GM12801 (cell line): Measurements from ENCODE around the gene DPT.

Source experiments
- TF ChIP-seq, protein P1 (sequence below): IDR thresholded peaks from one replicate; pipeline ENCODE4 v1.5.1; 2011; ENCODE audit warnings: control low read depth; ENCODE audit not compliant: insufficient read length; ENCODE audit errors: extremely low read depth

DPT gene

DNA sequence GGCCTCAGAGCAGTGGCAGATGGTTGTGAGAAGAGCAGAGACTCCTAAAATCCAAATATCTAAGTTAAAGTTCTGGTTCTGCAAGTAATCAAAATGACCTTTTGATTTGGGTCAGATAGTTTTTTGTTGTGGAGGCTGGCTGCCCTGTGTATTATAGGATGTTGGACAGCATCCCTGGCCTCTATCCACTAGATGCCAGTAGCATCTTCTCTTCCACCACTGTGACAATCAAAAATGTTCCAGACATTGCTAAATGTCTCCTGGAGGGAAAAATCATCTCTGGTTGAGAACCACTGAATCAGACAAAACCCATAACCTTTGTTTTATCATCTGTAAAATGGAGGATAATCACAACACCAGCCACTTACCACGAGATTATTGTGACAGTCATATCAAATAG is 5.9 kb upstream of the DPT start:
- TF ChIP-seq, protein P1, sequence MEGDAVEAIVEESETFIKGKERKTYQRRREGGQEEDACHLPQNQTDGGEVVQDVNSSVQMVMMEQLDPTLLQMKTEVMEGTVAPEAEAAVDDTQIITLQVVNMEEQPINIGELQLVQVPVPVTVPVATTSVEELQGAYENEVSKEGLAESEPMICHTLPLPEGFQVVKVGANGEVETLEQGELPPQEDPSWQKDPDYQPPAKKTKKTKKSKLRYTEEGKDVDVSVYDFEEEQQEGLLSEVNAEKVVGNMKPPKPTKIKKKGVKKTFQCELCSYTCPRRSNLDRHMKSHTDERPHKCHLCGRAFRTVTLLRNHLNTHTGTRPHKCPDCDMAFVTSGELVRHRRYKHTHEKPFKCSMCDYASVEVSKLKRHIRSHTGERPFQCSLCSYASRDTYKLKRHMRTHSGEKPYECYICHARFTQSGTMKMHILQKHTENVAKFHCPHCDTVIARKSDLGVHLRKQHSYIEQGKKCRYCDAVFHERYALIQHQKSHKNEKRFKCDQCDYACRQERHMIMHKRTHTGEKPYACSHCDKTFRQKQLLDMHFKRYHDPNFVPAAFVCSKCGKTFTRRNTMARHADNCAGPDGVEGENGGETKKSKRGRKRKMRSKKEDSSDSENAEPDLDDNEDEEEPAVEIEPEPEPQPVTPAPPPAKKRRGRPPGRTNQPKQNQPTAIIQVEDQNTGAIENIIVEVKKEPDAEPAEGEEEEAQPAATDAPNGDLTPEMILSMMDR: no peak

DNA sequence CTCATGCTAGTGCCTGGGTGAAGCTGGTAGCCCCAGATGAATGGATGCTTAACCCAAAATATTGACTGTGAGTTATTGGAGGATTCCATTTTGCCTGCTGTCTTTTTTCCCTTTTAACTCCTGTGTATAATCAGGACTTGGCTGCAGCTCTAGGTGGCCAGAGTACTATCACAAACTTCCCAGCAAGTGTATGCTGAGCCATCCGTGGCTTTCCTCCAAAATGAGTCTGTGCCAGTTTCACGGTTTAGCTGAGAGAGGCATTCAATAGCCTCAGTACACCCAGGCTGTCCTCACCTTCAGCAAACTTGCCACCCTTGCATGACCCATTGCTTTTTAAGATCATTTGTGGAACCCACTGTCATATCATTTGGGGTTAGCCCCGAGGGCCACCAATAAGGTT is 5.3 kb upstream of the DPT start:
- TF ChIP-seq, protein P1: no peak

DNA sequence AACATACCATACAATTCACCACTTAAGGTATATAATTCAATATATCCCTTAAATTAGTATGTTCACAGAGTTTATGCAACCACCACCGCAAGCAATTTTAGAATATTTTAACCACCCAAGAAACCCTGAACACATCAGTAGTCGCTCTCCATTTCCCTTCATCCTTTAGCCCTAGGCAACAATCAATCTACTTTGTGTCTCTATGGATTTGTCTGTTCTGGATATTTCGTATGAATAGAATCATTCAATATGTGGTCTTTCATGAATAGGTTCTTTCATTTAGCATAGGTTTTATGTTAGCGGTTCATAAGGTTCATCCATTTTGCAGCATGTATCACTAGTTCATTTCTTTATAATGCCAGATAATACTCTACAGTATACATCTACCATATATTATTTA is 4.2 kb upstream of the DPT start:
- TF ChIP-seq, protein P1: no peak

DNA sequence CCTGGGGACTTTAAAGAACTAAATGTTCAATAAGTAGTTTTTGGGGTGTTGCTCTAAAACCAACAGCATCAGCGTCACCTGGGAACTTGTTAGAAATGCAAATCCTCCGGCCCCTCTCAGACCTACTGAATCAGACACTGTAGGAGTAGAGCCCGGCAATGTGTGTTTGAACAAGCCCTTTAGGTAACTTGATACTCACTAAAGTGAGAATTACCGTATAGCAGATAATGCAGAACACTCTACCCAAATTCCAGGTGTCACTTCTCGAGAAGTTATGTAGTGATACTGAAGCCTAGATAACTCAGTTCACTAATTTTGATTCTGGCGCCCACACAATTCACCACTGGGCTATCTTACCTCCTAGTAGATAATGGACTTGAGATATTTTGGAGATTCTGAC is 3.7 kb upstream of the DPT start:
- TF ChIP-seq, protein P1: no peak

DNA sequence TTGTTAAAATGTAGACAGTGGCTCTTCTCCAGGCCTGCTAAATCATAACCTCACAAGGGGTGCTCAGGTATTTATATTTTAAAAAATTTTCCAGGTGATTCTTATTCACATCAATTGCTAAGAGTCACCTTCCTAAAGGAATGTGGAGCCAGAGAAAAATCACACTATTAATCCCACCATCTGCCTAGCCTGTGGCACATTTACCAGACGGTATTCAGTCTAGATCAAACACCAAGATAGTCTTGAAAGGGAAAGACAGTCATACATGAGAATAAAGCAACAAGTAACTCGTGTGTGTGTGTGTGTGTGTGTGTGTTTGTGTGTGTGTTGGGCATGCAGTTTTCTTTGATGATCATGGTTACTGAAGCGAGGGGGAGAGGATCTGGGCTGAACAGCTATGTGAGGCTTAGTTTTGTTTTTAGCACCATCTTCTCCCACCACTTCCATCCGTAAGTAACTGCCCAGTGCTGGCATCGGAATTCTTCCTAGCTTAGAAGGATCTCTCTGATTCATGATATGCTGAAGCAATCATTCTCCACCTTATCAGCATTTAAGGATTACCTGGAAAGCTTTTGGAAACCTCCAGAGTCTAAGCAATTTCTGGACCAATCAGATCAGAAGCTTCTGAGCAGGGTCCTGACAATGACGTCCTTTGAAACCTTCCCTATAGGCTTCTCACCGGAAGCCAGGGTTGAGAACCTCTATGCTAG is 2.4 kb upstream of the DPT start:
- TF ChIP-seq, protein P1: no peak

DNA sequence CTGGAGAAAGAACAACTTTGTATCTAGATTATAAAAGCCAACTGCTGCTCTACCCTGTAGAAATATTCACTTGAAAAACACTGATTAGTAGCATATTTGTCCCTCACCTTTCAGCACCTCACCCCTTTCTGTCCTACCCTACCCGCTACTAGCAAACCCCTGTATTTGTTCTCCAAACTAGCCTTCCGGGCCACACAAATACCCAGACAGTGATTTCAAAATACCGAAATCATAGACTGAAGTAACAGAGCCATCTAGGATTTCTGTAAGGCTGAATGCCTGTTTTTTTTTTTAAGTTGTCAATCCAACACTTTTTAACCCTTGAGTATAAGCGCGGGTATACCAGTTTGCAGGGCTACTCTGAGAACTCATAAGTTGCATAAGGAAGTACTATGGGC is 398 bp upstream of the DPT start:
- TF ChIP-seq, protein P1: no peak

DNA sequence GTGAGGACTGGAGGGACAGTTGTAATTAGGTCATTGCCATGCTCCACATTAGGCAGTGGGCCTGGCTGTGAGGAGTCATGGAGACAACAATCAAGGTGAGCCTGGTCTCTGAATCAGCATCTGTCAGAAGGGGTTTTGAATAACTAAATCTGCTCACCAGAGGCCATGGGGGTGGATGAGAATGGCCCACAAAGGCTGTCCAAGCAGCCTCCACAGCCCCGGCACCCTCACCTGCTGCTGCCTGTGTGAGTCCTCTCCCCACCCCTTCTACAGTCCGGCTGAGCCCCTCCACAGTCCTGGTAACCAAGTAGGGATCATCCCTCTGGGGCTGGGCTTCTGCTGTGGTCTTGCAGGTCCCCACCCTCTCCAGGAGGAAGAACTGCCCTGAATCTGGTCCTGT is 2.3 kb downstream of the DPT start:
- TF ChIP-seq, protein P1: no peak

DNA sequence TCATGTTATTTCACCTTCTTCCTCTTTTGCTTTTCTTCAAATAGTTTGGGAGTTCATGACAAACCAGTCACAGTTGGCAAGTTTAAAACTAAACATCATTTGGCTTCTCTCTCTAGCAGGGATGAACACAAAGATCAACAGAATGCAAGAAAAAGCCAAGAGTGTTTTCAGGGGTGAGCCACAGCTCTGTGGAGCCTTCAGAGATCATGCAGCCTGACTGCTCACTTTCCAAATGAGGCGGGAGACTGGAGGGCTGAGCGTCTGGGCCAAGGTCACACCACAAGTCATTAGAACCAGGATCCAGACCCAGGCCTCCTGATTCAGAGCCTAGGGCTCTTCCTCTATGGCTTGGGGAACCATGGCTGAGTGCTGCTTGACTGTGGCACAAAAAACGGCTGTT is 2.7 kb downstream of the DPT start:
- TF ChIP-seq, protein P1: no peak
